SK-N-SH treated with all-trans-retinoic acid at 6 μM for 48 hours (cell line): ENCODE data around the gene WFS1.

ENCODE experiments used
- OSR1 ChIP-seq: fragments of 250-450 bp; sonication (Bioruptor Pico); IDR thresholded peaks from 2 replicates; pipeline ENCODE4 v1.8.0; 2022; ENCODE audit warnings: moderate library complexity, mild to moderate bottlenecking, inconsistent platforms
- TF ChIP-seq, protein P1 (sequence below): fragments of 250-450 bp; sonication (Bioruptor Pico); IDR thresholded peaks from 2 replicates; pipeline ENCODE4 v1.8.0; 2020; ENCODE audit warnings: mild to moderate bottlenecking, moderate library complexity, borderline replicate concordance

DNA sequence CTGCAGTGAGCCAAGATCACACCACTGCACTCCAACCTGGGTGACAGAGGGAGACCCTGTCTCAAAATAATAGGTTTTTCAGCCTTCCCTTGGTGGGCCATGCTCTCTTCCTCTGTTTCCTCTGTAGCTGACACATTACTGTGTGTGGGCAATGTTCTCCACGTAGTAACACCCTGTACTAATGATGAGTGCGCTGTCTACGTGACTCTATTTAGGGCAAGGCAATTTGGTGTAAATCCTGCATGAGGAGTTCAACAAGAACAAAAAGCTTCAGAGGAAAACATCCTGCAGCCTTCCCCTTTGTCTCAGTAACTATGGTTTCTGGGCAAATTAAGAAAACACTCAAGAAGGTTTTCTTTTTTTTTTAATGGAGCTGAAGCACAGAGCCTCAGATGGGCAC is 44.9 kb upstream of the WFS1 start:
- TF ChIP-seq, protein P1, sequence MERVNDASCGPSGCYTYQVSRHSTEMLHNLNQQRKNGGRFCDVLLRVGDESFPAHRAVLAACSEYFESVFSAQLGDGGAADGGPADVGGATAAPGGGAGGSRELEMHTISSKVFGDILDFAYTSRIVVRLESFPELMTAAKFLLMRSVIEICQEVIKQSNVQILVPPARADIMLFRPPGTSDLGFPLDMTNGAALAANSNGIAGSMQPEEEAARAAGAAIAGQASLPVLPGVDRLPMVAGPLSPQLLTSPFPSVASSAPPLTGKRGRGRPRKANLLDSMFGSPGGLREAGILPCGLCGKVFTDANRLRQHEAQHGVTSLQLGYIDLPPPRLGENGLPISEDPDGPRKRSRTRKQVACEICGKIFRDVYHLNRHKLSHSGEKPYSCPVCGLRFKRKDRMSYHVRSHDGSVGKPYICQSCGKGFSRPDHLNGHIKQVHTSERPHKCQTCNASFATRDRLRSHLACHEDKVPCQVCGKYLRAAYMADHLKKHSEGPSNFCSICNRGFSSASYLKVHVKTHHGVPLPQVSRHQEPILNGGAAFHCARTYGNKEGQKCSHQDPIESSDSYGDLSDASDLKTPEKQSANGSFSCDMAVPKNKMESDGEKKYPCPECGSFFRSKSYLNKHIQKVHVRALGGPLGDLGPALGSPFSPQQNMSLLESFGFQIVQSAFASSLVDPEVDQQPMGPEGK (CRISPR knock-in tag): no peak
- TF ChIP-seq OSR1 (CRISPR knock-in tag): no peak
